ELR (cell line): ENCODE measurements around the gene ANKRD12.
"Not testable (repeated sequence)": the region's sequence is repeated elsewhere in the genome, so short reads cannot be mapped to it uniquely, and the experiment has no call there.

ENCODE experiments used
- DNase-seq: peaks from one replicate; pipeline ENCODE4 v3.0.0-alpha.2; 2015; ENCODE audit warnings: low read depth

ANKRD12 gene

GRCh38 chr18:9146224-9146623 is 9.6 kb downstream of the ANKRD12 start:
- no peak for DNase-seq

GRCh38 chr18:9147440-9148202 is 11.0 kb downstream of the ANKRD12 start:
- DNase-seq, result peak; percentile 81

DNA sequence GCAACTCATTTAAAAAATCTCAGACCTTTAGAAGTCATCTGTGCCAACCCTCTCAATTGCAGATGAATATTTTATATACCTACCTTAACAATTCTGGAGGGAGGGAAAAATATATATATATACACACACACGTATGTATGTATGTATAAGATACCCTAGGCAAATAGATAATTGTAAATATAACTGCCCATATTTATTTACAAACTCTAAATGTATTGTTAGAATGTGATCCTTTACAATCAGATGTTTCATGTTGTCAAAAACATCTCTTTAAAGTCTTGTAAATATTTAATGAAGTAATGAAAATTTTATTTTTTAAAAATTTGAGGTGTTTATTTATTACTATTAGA is 11.6 kb downstream of the ANKRD12 start:
- DNase-seq, result no peak

DNA sequence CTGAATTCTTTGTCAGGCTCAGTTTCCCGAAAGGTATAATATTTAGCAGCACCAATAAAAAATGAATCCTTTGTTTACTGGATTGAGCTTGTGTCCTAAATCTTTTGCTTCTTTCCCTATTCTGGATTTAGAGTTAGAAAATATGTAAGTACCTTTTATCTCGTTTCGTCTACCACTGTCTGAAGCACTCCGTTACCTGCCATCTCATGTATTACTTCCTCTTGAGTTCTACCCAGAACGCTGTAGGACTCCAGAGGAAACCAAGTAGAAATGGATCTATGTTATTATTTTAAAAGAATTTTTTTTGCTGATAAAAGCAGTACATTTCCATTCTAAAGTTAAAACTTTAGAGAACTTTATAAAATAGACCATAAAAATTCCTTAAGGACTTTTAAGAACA is 13.5 kb downstream of the ANKRD12 start:
- no peak for DNase-seq

DNA sequence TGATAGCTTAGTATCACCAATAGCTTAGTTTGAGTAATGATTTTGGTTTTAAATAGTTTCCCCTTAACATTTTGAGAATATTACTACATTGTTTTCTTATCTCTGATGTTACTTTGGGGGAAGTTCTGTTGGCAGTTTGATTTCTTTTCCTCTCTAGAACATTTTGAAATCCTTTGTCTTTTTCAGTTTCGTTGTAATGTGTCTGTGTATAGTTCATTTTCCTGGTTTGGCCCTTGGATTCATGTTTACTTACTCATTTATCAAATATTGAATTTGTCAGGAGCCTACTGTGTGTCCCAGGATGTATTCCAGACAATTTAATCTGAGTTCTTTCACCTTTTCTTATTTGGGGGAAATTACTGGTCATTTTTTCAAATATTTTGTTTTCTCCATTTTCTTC is 16.7 kb downstream of the ANKRD12 start:
- no peak for DNase-seq

GRCh38 chr18:9156604-9157249 is 20.1 kb downstream of the ANKRD12 start:
- DNase-seq, result no peak

- no peak for DNase-seq
Measured at GRCh38 chr18:9157806-9158205, 21.2 kb downstream of the ANKRD12 start.

DNA sequence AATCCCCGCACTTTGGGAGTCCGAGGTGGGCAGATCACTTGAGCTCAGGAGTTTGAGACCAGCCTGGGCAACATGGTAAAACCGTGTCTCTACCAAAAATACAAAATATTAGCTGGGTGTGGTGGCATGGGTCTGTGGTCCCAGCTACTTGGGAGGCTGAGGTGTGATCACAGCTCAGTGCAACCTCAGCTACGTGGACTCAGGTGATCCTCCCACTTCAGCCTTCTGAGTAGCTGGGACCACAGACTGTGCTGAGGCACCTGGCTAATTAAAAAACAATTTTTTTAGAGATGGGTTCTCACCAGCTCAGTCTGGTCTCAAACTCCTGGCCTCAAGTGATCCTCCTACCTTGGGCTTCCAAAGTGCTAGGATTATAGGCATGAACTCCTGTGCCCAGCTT is 23.4 kb downstream of the ANKRD12 start:
- no peak for DNase-seq

GRCh38 chr18:9162663-9163062 is 26.1 kb downstream of the ANKRD12 start:
- not testable (repeated sequence) for DNase-seq

- DNase-seq, result not testable (repeated sequence)
Measured at GRCh38 chr18:9164149-9164548, 27.6 kb downstream of the ANKRD12 start.

GRCh38 chr18:9165883-9166282 is 29.3 kb downstream of the ANKRD12 start:
- not testable (repeated sequence) for DNase-seq

- not testable (repeated sequence) for DNase-seq
Measured at GRCh38 chr18:9169515-9169914, 32.9 kb downstream of the ANKRD12 start.

GRCh38 chr18:9171919-9172318 is 35.3 kb downstream of the ANKRD12 start:
- not testable (repeated sequence) for DNase-seq

- no peak for DNase-seq
Measured at GRCh38 chr18:9172506-9173127, 36.0 kb downstream of the ANKRD12 start.

DNA sequence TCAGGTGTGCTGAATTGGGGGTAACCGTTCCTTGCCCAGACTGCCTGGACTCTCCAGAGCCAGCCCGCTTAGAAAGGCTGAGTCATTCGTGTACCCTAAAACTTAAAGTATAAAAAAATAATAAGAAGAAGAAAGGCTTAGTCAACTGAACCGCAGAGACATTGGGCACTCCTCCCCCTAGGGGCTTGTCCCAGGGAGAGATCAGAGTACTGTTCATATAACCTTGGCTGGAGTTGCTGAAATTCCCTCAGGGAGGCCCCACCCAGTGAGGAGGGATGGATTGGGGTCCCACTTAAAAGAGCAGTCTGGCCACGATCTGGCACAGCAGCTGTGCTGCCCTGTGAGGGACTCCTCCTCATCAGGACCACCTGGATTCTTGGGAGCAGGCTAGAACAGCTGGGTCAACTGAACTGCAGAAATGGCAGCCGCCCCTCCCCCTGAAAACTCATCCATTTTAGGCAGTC is 37.2 kb downstream of the ANKRD12 start:
- no peak for DNase-seq

- no peak for DNase-seq
Measured at GRCh38 chr18:9174302-9174701, 37.7 kb downstream of the ANKRD12 start.

DNA sequence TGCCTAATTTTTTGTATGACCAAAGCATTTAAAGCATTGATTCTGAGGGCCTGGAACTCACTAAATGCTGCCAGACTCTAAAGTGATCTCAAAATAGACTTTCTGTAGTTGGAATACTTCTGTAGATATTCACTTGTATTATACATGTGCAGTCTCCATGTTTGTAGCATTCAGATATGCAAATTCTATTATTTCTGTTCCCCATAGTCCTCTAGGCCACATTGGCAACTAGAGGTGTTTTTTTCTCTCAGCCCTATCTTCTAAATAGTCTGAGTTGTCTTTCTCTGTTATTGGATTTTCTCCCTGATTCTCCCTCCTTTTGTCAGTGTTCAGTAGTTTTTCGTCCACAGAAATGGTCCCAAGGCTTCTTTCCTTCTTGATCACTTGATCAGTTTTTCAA is 38.5 kb downstream of the ANKRD12 start:
- DNase-seq, result no peak

DNA sequence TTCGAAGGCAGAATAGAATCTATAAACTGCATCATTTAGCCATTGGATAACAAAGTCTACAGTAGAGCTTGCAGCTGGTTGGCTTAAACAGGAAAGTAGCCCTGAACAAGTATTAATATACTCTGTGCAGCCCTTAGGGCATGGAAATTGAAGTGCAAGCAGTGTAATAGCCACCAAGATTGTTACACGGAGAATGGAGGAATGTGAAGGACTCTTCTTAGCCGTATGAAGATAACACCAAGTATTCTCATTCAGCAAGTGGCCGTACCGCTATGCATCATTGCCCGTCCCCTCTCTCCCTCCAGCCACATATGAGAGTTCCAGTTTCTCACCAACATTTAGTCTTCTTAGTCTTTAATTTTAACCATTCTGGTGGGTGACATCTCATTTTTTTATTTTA is 40.5 kb downstream of the ANKRD12 start:
- no peak for DNase-seq

DNA sequence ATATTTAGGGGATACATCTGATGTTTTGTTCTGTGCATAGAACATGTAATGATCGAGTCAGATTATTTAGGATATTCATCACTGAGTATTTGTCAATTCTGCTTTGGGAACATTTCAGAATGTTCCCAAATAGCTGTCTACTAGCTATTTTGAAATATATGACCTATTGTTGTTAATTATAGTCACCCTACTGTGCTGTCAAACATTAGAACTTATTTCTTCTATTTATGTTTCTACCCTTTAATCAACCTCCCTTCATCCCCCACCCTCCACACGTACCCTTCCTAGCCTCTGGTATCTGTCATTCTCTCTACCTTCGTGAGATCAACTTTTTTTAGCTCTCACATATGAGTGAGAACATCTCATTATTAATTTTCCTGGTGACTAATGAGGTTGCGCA is 40.9 kb downstream of the ANKRD12 start:
- no peak for DNase-seq

GRCh38 chr18:9178557-9178956 is 42.0 kb downstream of the ANKRD12 start:
- no peak for DNase-seq

DNA sequence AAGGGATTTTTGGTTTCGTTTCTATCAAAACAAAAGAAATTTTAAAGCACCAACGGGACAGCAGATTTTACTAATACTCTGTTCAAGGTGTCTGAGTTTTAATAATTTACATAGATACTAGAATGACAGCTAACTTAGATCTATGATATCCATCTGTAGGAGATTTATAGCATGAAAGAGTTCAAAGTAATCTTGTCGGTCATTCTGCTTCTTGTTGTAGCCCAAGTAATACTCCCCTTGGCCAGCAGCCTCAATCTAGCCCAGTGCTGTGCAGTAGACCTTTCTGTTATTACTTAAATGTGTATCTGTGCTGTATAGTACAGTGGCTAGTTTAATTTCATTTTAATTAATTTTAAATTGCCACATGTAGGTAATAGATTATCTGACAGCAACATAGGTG is 44.7 kb downstream of the ANKRD12 start:
- DNase-seq, result no peak

GRCh38 chr18:9182852-9183399 is 46.3 kb downstream of the ANKRD12 start:
- DNase-seq, result no peak
